C4-2B (cell line): ENCODE data around the gene HNRNPU.
A peak's percentile ranks its signal among the peaks of the same experiment; 100 is the strongest.

ENCODE experiments used
- H3K27ac ChIP-seq: fragments of 450-650 bp; 2 replicates; pipeline ENCODE4 v1.5.1; 2017
- CTCF ChIP-seq: fragments of 450-650 bp; conservative IDR thresholded peaks from 2 replicates; pipeline ENCODE4 v1.5.1; 2017; ENCODE audit warnings: mild to moderate bottlenecking
- ZFX ChIP-seq: fragments of 450-650 bp; IDR thresholded peaks from 2 replicates; pipeline ENCODE4 v1.6.1; 2017

Gene HNRNPU

DNA sequence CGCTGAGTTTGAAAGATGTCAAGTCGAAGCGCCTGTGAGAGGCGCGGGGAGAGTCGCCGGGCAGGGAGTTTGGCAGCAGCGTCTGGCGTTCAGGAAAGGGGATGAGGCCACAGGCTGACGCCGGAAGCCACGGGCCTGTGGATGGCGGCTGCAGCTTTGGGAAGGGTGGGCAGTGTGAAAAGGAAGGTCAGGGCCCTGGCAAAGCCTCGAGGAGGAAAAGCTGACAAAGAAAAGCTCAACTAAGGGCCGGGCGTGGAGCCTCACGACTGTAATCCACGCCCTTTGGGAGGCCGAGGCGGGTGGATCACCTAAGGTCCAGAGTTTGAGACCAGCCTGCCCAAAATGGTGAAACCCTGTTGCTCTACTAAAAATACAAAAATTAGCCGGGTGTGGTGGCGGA, 54.1 kb downstream of the HNRNPU start:
- H3K27ac ChIP-seq = no peak overlapping the region
- TF ChIP-seq ZFX = no peak
- no peak for TF ChIP-seq CTCF

- TF ChIP-seq CTCF (no peak), ZFX (no peak)
- H3K27ac ChIP-seq = no peak overlapping the region
Measured at GRCh38 chr1:244807138-244807537, 57.2 kb downstream of the HNRNPU start.

DNA sequence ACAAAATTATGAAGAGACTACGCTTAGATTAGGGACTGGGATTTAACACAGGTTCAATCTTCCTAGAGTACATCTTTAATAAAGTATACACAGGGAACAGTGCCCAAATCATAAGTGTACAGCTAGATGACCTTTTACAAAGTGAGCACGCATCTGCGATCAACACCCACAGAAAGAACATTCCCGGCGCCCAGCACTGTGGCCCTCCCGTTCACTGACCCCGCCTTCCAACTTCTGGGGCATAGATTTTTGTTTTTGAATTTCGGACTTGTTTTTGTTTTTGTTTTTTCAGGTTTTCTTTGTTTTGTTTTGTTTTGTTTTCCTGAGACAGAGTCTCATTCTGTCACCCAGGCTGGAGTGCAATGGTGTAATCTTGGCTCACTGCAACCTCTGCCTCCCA, 59.5 kb downstream of the HNRNPU start:
- no peak overlapping the region for H3K27ac ChIP-seq
- TF ChIP-seq ZFX = no peak
- TF ChIP-seq CTCF = no peak

- no peak overlapping the region for H3K27ac ChIP-seq
- TF ChIP-seq CTCF = no peak
- no peak for TF ChIP-seq ZFX
Measured at GRCh38 chr1:244802556-244803239, 61.6 kb downstream of the HNRNPU start.

DNA sequence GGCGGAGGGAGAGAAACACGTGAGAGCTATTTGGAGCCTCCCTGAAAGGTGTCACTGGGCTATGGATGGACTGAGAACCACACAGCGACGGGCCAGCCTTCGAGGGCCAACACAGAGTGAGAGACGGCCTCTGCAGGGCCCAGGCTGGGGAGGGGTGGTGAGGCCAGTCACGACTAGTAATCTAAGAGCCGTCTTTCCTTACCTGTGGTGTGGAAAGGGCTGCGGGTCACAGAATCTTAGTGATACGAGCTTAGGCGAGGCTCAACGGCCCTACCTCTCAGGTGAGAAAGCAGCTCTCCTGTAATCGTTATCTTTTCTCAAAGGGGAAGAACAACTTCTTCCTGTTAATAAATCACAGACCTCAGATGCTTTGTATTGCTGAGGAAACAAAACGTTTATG, 62.3 kb downstream of the HNRNPU start:
- no peak overlapping the region for H3K27ac ChIP-seq
- TF ChIP-seq ZFX (no peak), CTCF (no peak)

DNA sequence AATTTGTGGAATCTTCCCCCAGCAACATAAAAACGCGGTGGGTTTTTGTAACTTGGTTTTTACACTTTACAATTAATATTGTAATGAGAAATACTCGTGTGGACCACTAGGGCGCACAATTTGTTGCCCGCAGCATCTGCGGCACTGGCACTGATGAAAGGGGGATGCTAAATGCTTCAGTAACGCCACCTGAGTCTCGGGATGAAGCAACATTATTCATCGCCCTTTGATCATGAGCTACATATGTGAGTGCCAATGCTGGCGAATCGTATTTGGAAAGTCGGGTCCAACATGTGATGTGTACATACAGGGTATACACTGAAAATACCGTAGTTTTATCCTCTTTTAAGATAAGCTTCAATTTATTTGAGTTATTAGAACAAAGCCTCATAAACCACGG, 63.1 kb downstream of the HNRNPU start:
- no peak overlapping the region for H3K27ac ChIP-seq
- TF ChIP-seq ZFX (no peak), CTCF (peak; percentile 83)

DNA sequence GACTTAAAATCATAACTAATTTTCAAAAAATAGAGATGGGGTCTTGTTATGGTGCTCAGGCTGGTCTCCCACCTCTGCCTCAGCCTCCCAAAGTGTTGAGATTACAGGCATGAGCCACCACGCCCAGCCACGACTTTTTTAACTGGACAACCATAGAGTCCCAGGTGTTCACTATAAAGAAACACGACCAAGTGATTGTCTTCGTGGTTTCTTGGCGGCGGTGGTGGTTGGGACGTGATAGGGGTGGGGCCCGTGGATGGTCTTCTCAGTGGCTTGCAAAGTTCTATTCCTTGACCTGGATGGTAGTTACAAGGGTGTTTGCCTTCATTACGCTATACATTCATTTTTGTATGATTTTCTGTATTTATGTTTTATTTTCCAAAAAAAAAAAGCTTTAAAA, 63.5 kb downstream of the HNRNPU start:
- TF ChIP-seq CTCF (no peak), ZFX (no peak)
- no peak overlapping the region for H3K27ac ChIP-seq
